ENCODE data around the gene CORIN.

CORIN gene

DNA sequence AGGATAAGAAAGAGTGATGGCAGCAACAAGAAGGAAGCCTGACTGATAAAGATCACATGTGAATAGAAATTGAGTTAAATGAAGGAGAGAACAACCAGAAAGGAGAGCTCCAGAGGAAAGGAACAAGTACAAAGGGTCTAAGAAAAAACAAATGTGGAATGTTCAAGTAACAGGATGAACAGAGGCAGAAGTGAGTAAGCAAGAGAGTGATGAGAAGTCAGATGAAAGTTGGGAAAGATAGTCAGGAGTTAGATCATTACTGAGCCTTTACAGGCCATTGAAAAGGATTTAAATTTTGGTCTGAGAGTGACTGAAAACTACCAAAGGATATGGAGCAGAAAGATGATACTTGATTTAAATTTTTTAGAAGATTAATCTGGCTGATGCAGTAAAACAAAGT, 38.4 kb upstream of the CORIN start:
- no peak overlapping the region for H3K27ac ChIP-seq
- H3K4me2 ChIP-seq, result no peak overlapping the region
- no peaks in the 10 kb centered on the region for H4K20me1 ChIP-seq (ENCODE audit: insufficient read depth)
- no peaks in the 10 kb centered on the region for H3K79me2 ChIP-seq (ENCODE audit: insufficient read depth, low read depth)
- no peak overlapping the region for H2AFZ ChIP-seq (ENCODE audit: low read depth)
- no peaks in the 10 kb centered on the region for H3K27me3 ChIP-seq (ENCODE audit: insufficient read depth, low read depth)
- H3K36me3 ChIP-seq (ENCODE audit: insufficient read depth), result peaks cover 9% of the 10 kb centered on the region; the same call in 1 of the 2 replicates
- H3K9ac ChIP-seq, result no peak overlapping the region
- no peak overlapping the region for H3K4me3 ChIP-seq (IDR thresholded peaks at IDR 0.05; ENCODE audit: insufficient read depth, low read depth, low read length)
- TF ChIP-seq CTCF (conservative IDR thresholded peaks at IDR 0.05; ENCODE audit: low read depth, low read length), result no peak
- no peaks in the 10 kb centered on the region for H3K4me1 ChIP-seq (ENCODE audit: low read depth, poor library complexity, severe bottlenecking)

GRCh38 chr4:47873877-47874541, 36.1 kb upstream of the CORIN start:
- Histone ChIP-seq H3K4me2 (no peak overlapping the region), H3K36me3 (ENCODE audit: insufficient read depth) (peaks cover 6% of the 10 kb centered on the region; the same call in 1 of the 2 replicates), H3K27me3 (ENCODE audit: insufficient read depth, low read depth) (no peaks in the 10 kb centered on the region), H3K27ac (no peak overlapping the region), H3K4me1 (ENCODE audit: low read depth, poor library complexity, severe bottlenecking) (no peaks in the 10 kb centered on the region), H3K79me2 (ENCODE audit: insufficient read depth, low read depth) (no peaks in the 10 kb centered on the region), H3K9ac (no peak overlapping the region), H3K4me3 (IDR thresholded peaks at IDR 0.05; ENCODE audit: insufficient read depth, low read depth, low read length) (no peak overlapping the region), H2AFZ (ENCODE audit: low read depth) (no peak overlapping the region), H4K20me1 (ENCODE audit: insufficient read depth) (no peaks in the 10 kb centered on the region)
- TF ChIP-seq CTCF (conservative IDR thresholded peaks at IDR 0.05; ENCODE audit: low read depth, low read length), result no peak

GRCh38 chr4:47863486-47863885, 25.6 kb upstream of the CORIN start:
- H4K20me1 ChIP-seq (ENCODE audit: insufficient read depth), result no peaks in the 10 kb centered on the region
- H3K4me1 ChIP-seq (ENCODE audit: low read depth, poor library complexity, severe bottlenecking), result no peaks in the 10 kb centered on the region
- no peak overlapping the region for H3K4me2 ChIP-seq
- no peak overlapping the region for H3K27ac ChIP-seq
- no peak overlapping the region for H3K4me3 ChIP-seq (IDR thresholded peaks at IDR 0.05; ENCODE audit: insufficient read depth, low read depth, low read length)
- H3K27me3 ChIP-seq (ENCODE audit: insufficient read depth, low read depth), result no peaks in the 10 kb centered on the region
- no peaks in the 10 kb centered on the region for H3K79me2 ChIP-seq (ENCODE audit: insufficient read depth, low read depth)
- H3K36me3 ChIP-seq (ENCODE audit: insufficient read depth), result no peaks in the 10 kb centered on the region
- TF ChIP-seq CTCF (conservative IDR thresholded peaks at IDR 0.05; ENCODE audit: low read depth, low read length), result no peak
- no peak overlapping the region for H2AFZ ChIP-seq (ENCODE audit: low read depth)
- no peak overlapping the region for H3K9ac ChIP-seq

DNA sequence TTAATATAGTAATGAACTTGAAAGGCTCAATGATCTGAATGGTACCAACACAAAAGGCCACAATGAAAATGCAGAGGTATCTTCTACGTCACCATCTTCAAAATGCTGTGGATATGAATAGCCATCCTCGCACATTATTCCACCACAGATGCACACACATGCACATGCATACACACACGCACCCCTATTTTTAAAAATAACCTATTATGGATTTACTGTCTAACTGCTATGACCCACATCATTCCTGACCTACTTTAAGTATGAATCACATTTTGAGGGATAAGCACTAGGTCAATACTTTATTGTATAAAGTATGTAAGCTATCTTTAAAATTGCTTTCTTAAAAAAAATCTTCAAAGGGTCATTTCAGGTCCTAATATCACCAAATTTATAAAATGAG, 24.4 kb upstream of the CORIN start:
- no peak for TF ChIP-seq CTCF (conservative IDR thresholded peaks at IDR 0.05; ENCODE audit: low read depth, low read length)
- Histone ChIP-seq H3K27me3 (ENCODE audit: insufficient read depth, low read depth) (no peaks in the 10 kb centered on the region), H3K4me2 (no peak overlapping the region), H3K9ac (no peak overlapping the region), H2AFZ (ENCODE audit: low read depth) (no peak overlapping the region), H4K20me1 (ENCODE audit: insufficient read depth) (no peaks in the 10 kb centered on the region), H3K4me3 (IDR thresholded peaks at IDR 0.05; ENCODE audit: insufficient read depth, low read depth, low read length) (no peak overlapping the region), H3K36me3 (ENCODE audit: insufficient read depth) (no peaks in the 10 kb centered on the region), H3K4me1 (ENCODE audit: low read depth, poor library complexity, severe bottlenecking) (no peaks in the 10 kb centered on the region), H3K27ac (no peak overlapping the region), H3K79me2 (ENCODE audit: insufficient read depth, low read depth) (no peaks in the 10 kb centered on the region)

Measured in KMS-11 (cell line).